Activated T-helper 1 cell treated with anti-CD3 and anti-CD28 coated beads, Interleukin-12 subunit alpha, Interleukin-12 subunit beta, Interleukin-2, Interleukin-4 antibody, amounts not matched to agents 30 ng/mL and 10 ng/mL and 1 ng/mL, durations not matched to agents 14 hours and 24 hours and 36 hours (primary cell): ENCODE data around the gene STIMATE. TPM values are rescaled to one million over a fixed set of nuclear protein-coding genes. Genes with fewer than 3 reads are reported as not detected.
A peak's percentile ranks its signal among the peaks of the same experiment; 100 is the strongest.

Experiments
- DNase-seq: peaks from one replicate; pipeline ENCODE4 v3.0.0; 2021; ENCODE audit warnings: low spot score
- H3K27ac Mint-ChIP-seq: one replicate; pipeline ENCODE4 v1.8.0; 2021; ENCODE audit warnings: mild to moderate bottlenecking, mixed read lengths
- H3K27me3 Mint-ChIP-seq: one replicate; pipeline ENCODE4 v1.8.0; 2022; ENCODE audit warnings: mild to moderate bottlenecking, moderate library complexity, mixed read lengths; ENCODE audit not compliant: insufficient read depth
- H3K36me3 Mint-ChIP-seq: one replicate; pipeline ENCODE4 v1.8.0; 2021; ENCODE audit warnings: low read depth, mixed read lengths
- H3K4me1 Mint-ChIP-seq: one replicate; pipeline ENCODE4 v1.8.0; 2021; ENCODE audit warnings: low read depth, mixed read lengths
- H3K4me3 Mint-ChIP-seq: one replicate; pipeline ENCODE4 v1.8.0; 2021; ENCODE audit warnings: mild to moderate bottlenecking, moderate library complexity, mixed read lengths
- H3K9me3 Mint-ChIP-seq: one replicate; pipeline ENCODE4 v1.8.0; 2021; ENCODE audit warnings: mixed read lengths
- intact Hi-C: fragments of 100-400 bp; cut with micrococcal nuclease; formaldehyde crosslinking; loops from one replicate; pipeline ENCODE4 v1.15.1; 2024
- total RNA-seq: library from RNA; stranded (reverse); gene quantifications from 2 replicates; pipeline ENCODE4 v1.2.3, GENCODE V29; 2022

STIMATE gene
- total RNA-seq, result 19.8 and 20.1 TPM in 2 replicates

DNA sequence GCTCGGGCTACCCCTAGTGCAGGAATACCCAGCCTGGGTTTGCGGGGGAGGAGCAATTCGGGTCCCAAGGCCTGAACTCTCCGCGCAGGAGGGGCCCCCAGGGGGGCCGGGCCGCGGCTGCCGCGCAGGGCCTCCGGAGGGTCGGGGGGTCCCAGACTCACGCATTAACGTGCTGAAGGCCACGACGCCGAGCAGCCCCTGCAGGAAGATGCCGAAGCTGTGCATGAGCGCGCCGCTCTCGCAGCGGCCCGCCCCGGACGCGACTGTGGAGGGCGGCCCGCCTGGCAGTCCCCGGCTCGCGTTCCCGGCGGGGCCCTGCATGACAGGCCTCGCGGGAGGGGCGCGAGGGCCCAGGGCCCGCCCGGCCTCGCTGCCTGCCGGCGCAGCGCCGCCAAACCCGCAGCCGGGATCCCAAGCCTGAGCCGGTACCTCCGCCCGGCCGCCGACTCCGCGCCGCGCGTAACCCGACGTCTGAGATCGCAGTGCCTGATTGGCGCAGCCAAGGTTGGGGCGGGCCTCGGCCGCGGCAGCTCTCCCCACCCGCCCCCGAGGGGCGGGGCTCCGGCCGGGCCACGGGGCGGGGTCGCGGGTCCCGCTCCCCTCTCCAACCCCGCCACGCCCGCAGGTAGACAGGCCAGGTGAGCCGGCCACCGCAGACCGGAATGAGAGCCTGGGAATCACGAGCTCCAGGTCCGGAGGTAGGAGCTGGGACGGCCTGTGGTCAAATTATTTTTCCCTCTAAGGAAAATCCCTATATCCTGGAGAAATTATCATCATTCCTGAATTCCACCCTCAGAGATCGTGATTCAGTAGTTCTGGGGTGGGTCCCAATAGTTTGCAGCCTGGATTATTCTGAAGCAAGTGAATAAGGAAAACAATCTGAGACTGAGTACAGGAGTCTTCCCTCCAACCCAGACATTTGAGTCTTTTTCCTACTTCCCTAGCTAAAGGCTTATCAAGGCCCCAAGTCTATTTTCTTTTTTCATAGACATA lies at the start of gene STIMATE:
Gene STIMATE (minus strand): TSS at position 419 of the 993 bp plus-strand sequence. CDS start 98 bp downstream, at position 321.
- intact Hi-C loops, result loop anchor here (1.0 to 5.0 kb wide), 9 partner anchors 37 to 357 kb away; partner anchors contain the start of genes NEK4, SFMBT1 and SPCS1
- no peaks in the 10 kb centered on the region for H3K9me3 Mint-ChIP-seq
- peak; percentile 87 for DNase-seq
- H3K4me3 Mint-ChIP-seq, result peak within 1 kb of the TSS; percentile 97
- H3K27ac Mint-ChIP-seq, result peak within 1 kb of the TSS; percentile 77
- H3K4me1 Mint-ChIP-seq, result peaks cover 49% of the 10 kb centered on the region
- H3K27me3 Mint-ChIP-seq, result no peaks in the 10 kb centered on the region
- H3K36me3 Mint-ChIP-seq, result peaks cover 9% of the 10 kb centered on the region

DNA sequence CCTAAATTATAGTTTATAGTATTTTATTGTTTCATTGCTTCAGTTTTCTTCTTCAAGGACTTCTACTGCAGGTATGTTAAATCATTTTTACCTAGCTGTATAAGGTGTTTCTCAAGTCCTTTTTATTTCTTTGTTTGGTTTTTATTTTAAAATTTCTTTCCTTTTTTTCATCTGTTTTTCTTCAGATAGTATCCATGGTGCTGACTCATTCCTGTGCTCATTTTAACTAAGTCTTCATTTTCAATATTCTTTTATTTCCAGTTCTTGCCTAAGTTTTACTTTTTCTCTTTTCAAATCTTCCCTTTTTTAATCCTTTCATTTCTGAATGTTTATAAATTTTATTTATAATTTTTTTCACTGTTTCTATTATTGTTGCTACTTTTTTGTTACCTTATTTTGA lies 42.3 kb upstream of the STIMATE start:
- Mint-ChIP-seq H3K27me3 (no peaks in the 10 kb centered on the region), H3K4me1 (peaks cover 5% of the 10 kb centered on the region), H3K4me3 (no peak overlapping the region), H3K36me3 (peaks cover 8% of the 10 kb centered on the region), H3K9me3 (no peaks in the 10 kb centered on the region), H3K27ac (no peak overlapping the region)
- intact Hi-C loops, result no loop called here
- no peak for DNase-seq

DNA sequence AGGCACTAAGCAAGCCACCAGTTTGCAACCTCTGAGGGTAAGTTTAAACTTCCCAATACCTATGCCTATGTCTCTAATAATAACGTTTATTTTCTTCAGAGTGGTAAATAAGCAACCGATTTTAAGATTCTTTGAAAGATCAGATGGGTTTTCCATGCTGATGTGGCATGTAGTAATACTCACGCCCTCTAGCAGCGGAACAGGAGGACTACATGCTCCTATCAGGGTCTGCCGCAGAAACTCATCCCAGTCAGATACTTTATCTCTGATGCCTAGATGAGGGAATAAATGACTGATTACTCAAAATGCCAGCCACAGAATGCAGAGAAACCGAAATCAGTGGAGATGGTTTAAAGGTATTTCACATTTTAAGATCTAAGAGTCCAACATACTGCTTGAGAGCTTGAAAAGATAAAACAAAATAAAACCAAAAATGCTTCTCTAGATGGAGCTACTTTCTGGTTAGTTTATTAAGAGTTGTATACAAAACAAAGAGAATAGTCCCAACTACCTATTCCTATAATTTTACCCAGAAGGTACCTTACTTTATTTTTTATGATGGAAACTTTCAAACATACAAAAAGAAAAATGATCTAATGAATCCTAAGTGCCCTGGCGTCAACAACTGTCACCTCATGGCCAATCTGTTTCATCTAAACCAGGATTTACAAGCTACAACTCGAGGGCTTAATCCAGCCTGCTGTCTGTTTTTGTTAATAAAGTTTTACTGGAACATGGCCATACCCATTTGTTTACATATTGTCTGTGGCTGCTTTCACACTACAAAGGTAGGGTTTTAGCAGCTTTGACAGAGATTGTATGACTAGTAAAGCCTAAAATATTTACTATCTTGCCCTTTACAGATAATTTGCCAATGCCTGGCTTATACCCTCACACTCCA lies 37.5 kb upstream of the STIMATE start:
- Mint-ChIP-seq H3K4me1 (peaks cover 9% of the 10 kb centered on the region), H3K4me3 (no peak overlapping the region), H3K9me3 (no peaks in the 10 kb centered on the region), H3K36me3 (peaks cover 12% of the 10 kb centered on the region), H3K27me3 (no peaks in the 10 kb centered on the region), H3K27ac (peak overlapping the region; percentile 35)
- peak; percentile 16 for DNase-seq
- intact Hi-C loops, result loop anchor here (1.0 to 2.0 kb wide), 6 partner anchors 38 to 192 kb away; partner anchors contain the start of gene STIMATE

DNA sequence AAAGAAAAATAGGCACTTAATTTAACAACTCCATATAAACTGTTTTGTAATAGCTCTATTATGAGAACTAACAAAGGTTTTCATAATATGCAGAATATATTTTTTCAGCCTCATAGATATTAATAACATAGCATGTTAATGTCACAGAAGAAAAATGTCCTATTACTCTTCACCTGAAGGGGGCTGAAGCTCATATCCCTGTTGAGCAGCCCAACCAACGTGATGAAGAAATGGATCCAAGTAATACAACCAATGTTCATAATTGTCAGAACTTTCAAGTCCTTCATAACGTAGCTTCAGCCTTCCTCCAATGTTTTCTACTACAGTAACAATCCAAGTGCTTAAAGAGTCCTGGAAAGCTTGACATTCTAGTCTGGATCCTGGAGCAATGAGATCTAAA lies 34.5 kb upstream of the STIMATE start:
- H3K27ac Mint-ChIP-seq, result no peak overlapping the region
- no peak for DNase-seq
- peaks cover 17% of the 10 kb centered on the region for H3K36me3 Mint-ChIP-seq
- no peak overlapping the region for H3K4me3 Mint-ChIP-seq
- intact Hi-C loops, result no loop called here
- no peaks in the 10 kb centered on the region for H3K27me3 Mint-ChIP-seq
- H3K9me3 Mint-ChIP-seq, result no peaks in the 10 kb centered on the region
- H3K4me1 Mint-ChIP-seq, result peaks cover 9% of the 10 kb centered on the region

DNA sequence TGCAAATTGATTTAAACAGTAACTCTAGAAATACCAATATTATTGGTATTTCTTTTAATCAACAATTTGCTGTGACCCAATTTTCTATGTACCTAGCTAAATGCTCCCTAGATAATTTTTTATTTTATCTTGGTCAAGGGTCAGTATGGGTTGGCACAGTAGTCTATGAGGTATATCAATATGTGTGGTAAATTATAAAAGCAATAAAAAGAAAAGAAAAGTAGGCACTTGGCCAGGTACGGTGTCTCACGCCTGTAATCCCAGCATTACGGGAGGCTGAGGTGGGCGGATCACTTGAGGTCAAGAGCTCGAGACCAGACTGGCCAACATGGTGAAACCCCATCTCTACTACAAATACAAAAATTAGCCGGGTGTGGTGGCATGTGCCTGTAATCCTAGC lies 34.0 kb upstream of the STIMATE start:
- Mint-ChIP-seq H3K4me3 (no peak overlapping the region), H3K9me3 (no peaks in the 10 kb centered on the region), H3K36me3 (peaks cover 17% of the 10 kb centered on the region), H3K27me3 (no peaks in the 10 kb centered on the region), H3K27ac (no peak overlapping the region), H3K4me1 (peaks cover 9% of the 10 kb centered on the region)
- intact Hi-C loops, result no loop called here
- no peak for DNase-seq

DNA sequence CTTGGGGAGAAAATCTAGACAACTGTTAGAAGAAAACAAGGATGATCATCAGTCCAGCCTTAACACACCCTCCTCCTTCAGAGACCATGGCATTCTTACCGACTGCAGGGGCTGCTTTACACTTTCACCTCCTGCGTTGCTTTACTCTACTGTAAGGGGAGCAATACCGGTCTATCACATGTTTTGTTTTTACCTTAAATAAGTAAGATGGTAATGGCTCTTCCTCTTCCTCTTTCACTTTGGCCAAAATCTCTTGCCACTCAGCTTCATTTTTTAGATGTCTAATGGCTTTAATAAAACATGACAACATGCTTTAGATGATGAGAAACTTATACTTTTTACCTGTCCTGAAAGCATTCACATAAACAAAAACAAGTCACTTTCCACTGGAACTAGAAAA lies 33.4 kb upstream of the STIMATE start:
- no peak overlapping the region for H3K4me3 Mint-ChIP-seq
- peaks cover 17% of the 10 kb centered on the region for H3K36me3 Mint-ChIP-seq
- no peak overlapping the region for H3K27ac Mint-ChIP-seq
- intact Hi-C loops, result no loop called here
- no peaks in the 10 kb centered on the region for H3K27me3 Mint-ChIP-seq
- no peaks in the 10 kb centered on the region for H3K9me3 Mint-ChIP-seq
- peaks cover 15% of the 10 kb centered on the region for H3K4me1 Mint-ChIP-seq
- no peak for DNase-seq

DNA sequence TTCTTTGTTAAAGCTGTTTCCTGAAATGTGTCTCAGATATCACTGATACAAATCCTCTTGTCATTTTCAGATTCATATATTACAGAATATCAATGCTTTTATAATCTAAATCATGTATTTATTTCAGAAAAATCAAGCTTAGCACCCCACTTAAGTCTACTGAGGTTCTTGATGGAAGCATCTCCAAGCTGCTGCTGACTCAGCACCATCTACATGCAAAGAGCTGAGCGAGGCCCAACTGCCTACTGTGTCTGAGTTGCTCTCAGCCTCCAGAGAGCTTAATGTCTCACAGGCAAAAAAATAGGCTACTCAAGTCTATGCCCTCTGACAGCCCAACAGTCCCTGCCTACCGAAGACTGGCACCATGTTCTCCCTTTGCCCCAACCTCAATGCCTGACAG lies 29.2 kb upstream of the STIMATE start:
- intact Hi-C loops, result no loop called here
- Mint-ChIP-seq H3K4me1 (peaks cover 23% of the 10 kb centered on the region), H3K27me3 (no peaks in the 10 kb centered on the region), H3K9me3 (no peaks in the 10 kb centered on the region), H3K4me3 (no peak overlapping the region), H3K36me3 (peaks cover 27% of the 10 kb centered on the region), H3K27ac (no peak overlapping the region)
- DNase-seq, result no peak

DNA sequence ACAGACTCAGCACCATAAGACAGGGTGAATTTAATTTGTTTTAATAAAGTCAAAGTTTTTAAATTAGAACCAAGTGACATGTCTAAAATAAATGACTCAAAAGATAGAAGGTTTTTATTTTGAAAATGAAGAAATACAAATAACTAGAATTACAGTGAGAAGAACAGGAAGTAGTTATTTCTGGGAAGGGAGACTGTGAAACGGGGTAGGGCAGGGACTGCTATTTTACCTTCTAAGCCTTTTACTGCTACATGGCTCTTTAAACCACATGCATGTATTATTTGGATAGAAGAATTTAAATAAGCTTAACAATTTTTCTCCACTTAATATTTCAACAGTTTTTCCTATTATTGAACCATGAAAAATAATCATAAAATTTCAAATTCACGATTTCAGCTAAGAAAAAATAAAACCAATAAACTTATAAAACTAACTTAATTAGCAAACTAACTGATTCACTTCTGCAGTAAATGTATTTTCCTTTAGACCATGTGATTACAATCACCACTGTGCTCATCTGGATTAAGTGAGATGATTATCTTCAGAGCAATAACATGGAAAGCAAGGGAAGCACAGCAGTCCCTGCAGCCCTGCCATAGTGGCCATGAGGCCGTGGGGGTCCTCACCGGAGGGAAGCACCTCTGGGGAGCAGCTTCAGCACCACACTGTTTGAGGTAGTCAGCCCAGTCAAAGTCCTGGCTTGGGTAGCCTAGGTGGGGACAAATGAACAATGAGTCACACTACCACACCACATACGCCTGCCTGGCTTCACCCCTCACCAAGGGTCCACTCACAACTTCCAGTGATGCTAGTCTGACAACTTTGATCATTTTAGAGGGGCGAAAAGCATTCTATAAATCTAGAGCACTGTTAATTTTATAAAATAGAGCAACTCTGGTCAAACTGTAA lies 28.3 kb upstream of the STIMATE start:
- H3K4me3 Mint-ChIP-seq, result no peak overlapping the region
- peaks cover 27% of the 10 kb centered on the region for H3K36me3 Mint-ChIP-seq
- H3K4me1 Mint-ChIP-seq, result peaks cover 23% of the 10 kb centered on the region
- no peaks in the 10 kb centered on the region for H3K9me3 Mint-ChIP-seq
- DNase-seq, result no peak
- no peaks in the 10 kb centered on the region for H3K27me3 Mint-ChIP-seq
- intact Hi-C loops, result no loop called here
- H3K27ac Mint-ChIP-seq, result no peak overlapping the region

DNA sequence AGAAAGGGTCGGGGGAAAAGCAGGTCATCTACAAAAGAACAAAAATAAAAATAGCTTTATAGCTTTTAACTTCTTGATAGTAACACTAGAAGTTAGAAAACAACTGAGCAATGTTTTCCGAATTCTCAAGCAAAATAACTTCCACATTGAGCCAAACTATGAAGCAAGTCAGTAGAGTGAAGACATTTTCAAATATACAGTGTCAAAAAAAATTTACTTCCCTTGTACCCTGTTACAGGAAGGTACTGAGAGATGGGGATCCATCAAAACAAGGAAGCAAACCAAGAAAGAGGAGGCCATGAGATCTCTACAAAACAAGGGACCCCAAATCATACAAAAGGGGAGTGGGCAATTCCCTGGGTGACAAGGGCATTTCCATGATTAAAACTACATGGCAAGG lies 26.6 kb upstream of the STIMATE start:
- peaks cover 33% of the 10 kb centered on the region for H3K36me3 Mint-ChIP-seq
- H3K27me3 Mint-ChIP-seq, result no peaks in the 10 kb centered on the region
- intact Hi-C loops, result no loop called here
- H3K4me3 Mint-ChIP-seq, result no peak overlapping the region
- no peak for DNase-seq
- peaks cover 23% of the 10 kb centered on the region for H3K4me1 Mint-ChIP-seq
- H3K9me3 Mint-ChIP-seq, result no peaks in the 10 kb centered on the region
- H3K27ac Mint-ChIP-seq, result no peak overlapping the region

DNA sequence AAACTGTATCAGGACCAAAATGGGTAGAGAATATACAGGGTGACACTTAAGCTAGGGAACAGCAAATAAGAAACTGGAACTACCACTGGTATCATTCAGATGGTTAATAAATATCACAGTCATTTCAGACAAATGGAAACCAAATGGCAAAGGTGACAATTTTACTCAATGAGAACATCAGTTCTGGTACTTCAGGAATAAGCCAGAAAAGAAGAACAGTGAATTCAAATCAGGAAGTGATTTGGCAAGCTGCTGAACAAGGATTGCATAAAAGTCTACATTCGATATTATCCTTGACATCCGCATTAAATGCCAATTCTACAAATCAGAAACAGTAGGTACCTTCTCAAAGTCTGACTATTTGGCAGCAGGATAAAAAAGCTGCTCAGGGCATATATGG lies 23.5 kb upstream of the STIMATE start:
- intact Hi-C loops, result no loop called here
- DNase-seq, result no peak
- H3K9me3 Mint-ChIP-seq, result no peaks in the 10 kb centered on the region

DNA sequence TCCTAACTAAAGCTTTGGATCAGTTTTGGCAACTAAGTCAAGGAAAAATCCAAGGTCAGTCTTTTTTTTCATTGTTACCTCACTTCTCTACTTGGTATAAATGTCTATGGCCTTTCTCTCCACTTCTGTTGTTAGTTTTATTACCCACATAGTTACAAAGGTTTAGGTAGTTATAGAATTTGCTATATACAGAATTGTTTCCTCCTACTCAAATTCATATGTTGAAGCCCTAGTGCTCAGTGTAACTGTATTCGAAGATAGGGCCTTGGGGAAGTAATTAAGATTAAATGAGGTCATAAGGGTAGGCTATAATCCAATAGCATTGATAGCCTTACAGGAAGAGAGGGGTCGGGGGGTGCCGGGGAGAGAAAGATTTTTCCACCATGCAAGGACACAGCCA lies 19.7 kb upstream of the STIMATE start:
- peaks cover 4% of the 10 kb centered on the region for H3K4me1 Mint-ChIP-seq
- no peaks in the 10 kb centered on the region for H3K9me3 Mint-ChIP-seq
- H3K27me3 Mint-ChIP-seq, result no peaks in the 10 kb centered on the region
- no peak overlapping the region for H3K4me3 Mint-ChIP-seq
- DNase-seq, result no peak
- intact Hi-C loops, result no loop called here
- H3K36me3 Mint-ChIP-seq, result peaks cover 32% of the 10 kb centered on the region
- H3K27ac Mint-ChIP-seq, result no peak overlapping the region

More for the DNA sequence above, 23.5 kb upstream of the STIMATE start:
- peaks cover 18% of the 10 kb centered on the region for H3K4me1 Mint-ChIP-seq
- H3K27me3 Mint-ChIP-seq, result no peaks in the 10 kb centered on the region
- no peak overlapping the region for H3K4me3 Mint-ChIP-seq
- peaks cover 35% of the 10 kb centered on the region for H3K36me3 Mint-ChIP-seq
- no peak overlapping the region for H3K27ac Mint-ChIP-seq

DNA sequence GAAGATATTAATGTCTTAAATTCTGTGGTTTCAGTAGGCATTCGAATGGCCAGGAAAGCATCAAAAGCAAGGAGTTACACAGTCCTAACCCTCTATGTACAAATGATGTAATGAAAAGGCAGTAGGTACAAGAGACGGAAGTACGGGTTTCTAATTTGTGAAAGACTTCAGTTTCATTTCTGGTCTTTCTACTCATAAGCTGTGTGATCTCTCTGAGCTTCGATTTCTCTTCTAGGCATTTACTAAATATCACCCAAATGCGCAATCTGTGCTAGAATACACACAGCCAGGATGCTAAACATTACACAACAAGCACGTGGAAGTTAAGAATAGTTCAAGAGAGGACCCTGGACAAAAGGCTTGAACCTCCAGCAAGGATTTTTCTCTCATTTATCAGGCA lies 17.9 kb upstream of the STIMATE start:
- Mint-ChIP-seq H3K27me3 (no peaks in the 10 kb centered on the region), H3K27ac (no peak overlapping the region), H3K36me3 (peaks cover 28% of the 10 kb centered on the region), H3K4me3 (no peak overlapping the region), H3K4me1 (peaks cover 4% of the 10 kb centered on the region), H3K9me3 (no peaks in the 10 kb centered on the region)
- intact Hi-C loops, result no loop called here
- no peak for DNase-seq
